K562 (cell line): ENCODE measurements around the gene MAP3K6. TPM values are rescaled to one million over a fixed set of nuclear protein-coding genes. Genes with fewer than 3 reads are reported as not detected.
"Not testable (repeated sequence)": the region's sequence is repeated elsewhere in the genome, so short reads cannot be mapped to it uniquely, and the experiment has no call there.

Source experiments
- ATAC-seq: fragments of 200-7000 bp; cut with Tn5 transposase; 3 replicates; pipeline ENCODE4 v1.9.1; 2020; ENCODE audit warnings: moderate library complexity
- BruUV-seq: library from RNA; stranded (reverse); fragments of 400-500 nt; replicated peaks from 2 replicates; lab custom pipeline; 2021; lab: Mats Ljungman, UMichigan
- CTCF ChIA-PET: fragments of 300-600 bp; formaldehyde crosslinking; extraction: SDS; loops from one replicate; lab custom pipeline; 2021; ENCODE audit warnings: low intra/inter-chr PET ratio; lab: Yijun Ruan, JAX
- POLR2A ChIA-PET: fragments of 300-600, 350-650 bp; sonication (Branson Sonifier 250); formaldehyde crosslinking; extraction: SDS; loops from one replicate; lab custom pipeline; 2021; ENCODE audit warnings: antibody characterized with exemption, inconsistent platforms; lab: Yijun Ruan, JAX
- DNase-seq, 4 experiments: peaks; one replicate each; pipeline versions ENCODE4 v3.0.0 to v3.0.0-alpha.2; 2011 to 2018; ENCODE audit warnings: low spot score in 3 of 4, mixed read lengths in 3 of 4; ENCODE audit errors: extremely low read depth in 1 of 4
- FAIRE-seq: peaks from 2 replicates; lab custom pipeline; 2011; peaks lifted over from hg19 to GRCh38; lab: Jason Lieb, UNC
- H2AFZ ChIP-seq: 2 replicates; pipeline ENCODE4 v1.6.0; 2011; ENCODE audit warnings: low read depth, low read length, control low read depth, inconsistent platforms
- H3K27ac ChIP-seq: fragments of 200-600 bp; 3 replicates; pipeline ENCODE4 v1.8.0; 2011; ENCODE audit warnings: low read depth, mild to moderate bottlenecking, control low read depth, inconsistent platforms, low read length, moderate library complexity, mixed read lengths; ENCODE audit errors: extremely low read depth
- H3K27me3 ChIP-seq, 2 experiments: fragments of 300-600 bp in 1 of 2; 2 replicates in 1 of 2; 3 replicates in 1 of 2; pipeline versions ENCODE4 v1.6.0 to v1.8.0; 2011; ENCODE audit warnings: inconsistent platforms in 2 of 2, low read length in 2 of 2, mild to moderate bottlenecking in 1 of 2, mixed read lengths in 1 of 2, moderate library complexity in 1 of 2; ENCODE audit not compliant: control insufficient read depth in 2 of 2, insufficient read depth in 2 of 2
- H3K36me3 ChIP-seq: fragments of 300-600 bp; 3 replicates; pipeline ENCODE4 v1.8.0; 2011; ENCODE audit warnings: mild to moderate bottlenecking, low read length, inconsistent platforms; ENCODE audit not compliant: control insufficient read depth, insufficient read depth
- H3K4me1 ChIP-seq, 2 experiments: fragments of 200-600 bp in 1 of 2; replicated peaks in 1 of 2; 2 replicates in 1 of 2; 3 replicates in 1 of 2; pipeline versions ENCODE4 v1.5.1 to v1.8.0; 2011; ENCODE audit warnings: inconsistent platforms in 2 of 2, low read length in 2 of 2, mild to moderate bottlenecking in 1 of 2, mixed read lengths in 1 of 2, moderate library complexity in 1 of 2; ENCODE audit not compliant: control insufficient read depth in 2 of 2, insufficient read depth in 2 of 2
- H3K4me2 ChIP-seq: 2 replicates; pipeline ENCODE4 v1.6.1; 2011; ENCODE audit warnings: low read length, control low read depth, inconsistent platforms, mixed read lengths; ENCODE audit not compliant: insufficient read depth
- H3K4me3 ChIP-seq: fragments of 200-600 bp; sonication (generic), shearing (Covaris generic); 2 replicates; pipeline ENCODE4 v1.5.1; 2016; ENCODE audit warnings: control low read depth, inconsistent platforms
- H3K79me2 ChIP-seq: fragments of 200-600 bp; 3 replicates; pipeline ENCODE4 v1.8.0; 2011; ENCODE audit warnings: low read length, inconsistent platforms; ENCODE audit not compliant: control insufficient read depth, insufficient read depth
- H3K9ac ChIP-seq, 2 experiments: 2 replicates each; pipeline versions ENCODE4 v1.6.0 to v1.6.1; 2011; ENCODE audit warnings: low read depth in 2 of 2, low read length in 2 of 2, control low read depth in 1 of 2, inconsistent platforms in 1 of 2, mild to moderate bottlenecking in 1 of 2, mixed read lengths in 1 of 2; ENCODE audit not compliant: insufficient read depth in 1 of 2
- H3K9me1 ChIP-seq: one replicate; pipeline ENCODE4 v1.6.0; 2011; ENCODE audit warnings: inconsistent platforms, mild to moderate bottlenecking, low read length, moderate library complexity; ENCODE audit not compliant: control insufficient read depth, insufficient read depth
- H3K9me3 ChIP-seq: replicated peaks from 2 replicates; pipeline ENCODE4 v1.5.1; 2011; ENCODE audit warnings: low read depth, low read length, inconsistent platforms; ENCODE audit not compliant: control insufficient read depth, insufficient read depth
- H4K20me1 ChIP-seq: replicated peaks from 2 replicates; pipeline ENCODE4 v1.6.1; 2011; ENCODE audit warnings: low read length, inconsistent platforms, mixed read lengths; ENCODE audit not compliant: control insufficient read depth, insufficient read depth
- CC2D1A ChIP-seq: fragments of 450-650 bp; IDR thresholded peaks from 2 replicates; pipeline ENCODE4 v1.6.1; 2017; ENCODE audit warnings: mild to moderate bottlenecking
- CGGBP1 ChIP-seq: fragments of 250-450 bp; sonication (Bioruptor Pico); IDR thresholded peaks from 2 replicates; pipeline ENCODE4 v1.9.0; 2021; ENCODE audit warnings: mild to moderate bottlenecking
- DMBX1 ChIP-seq: fragments of 250-450 bp; sonication (Bioruptor Pico); IDR thresholded peaks from 2 replicates; pipeline ENCODE4 v1.8.0; 2022; ENCODE audit warnings: inconsistent platforms, mild to moderate bottlenecking, moderate library complexity, borderline replicate concordance
- OTX1 ChIP-seq: fragments of 450-650 bp; formaldehyde crosslinking; IDR thresholded peaks from 2 replicates; pipeline ENCODE4 v1.4.0; 2022; ENCODE audit warnings: mild to moderate bottlenecking
- POLR2AphosphoS5 ChIP-seq: IDR thresholded peaks from 2 replicates; pipeline ENCODE4 v1.6.1; 2011; ENCODE audit warnings: mild to moderate bottlenecking, low read depth, low read length, moderate library complexity; ENCODE audit not compliant: control insufficient read depth, insufficient read depth
- RHOXF2B ChIP-seq: fragments of 250-450 bp; sonication (Bioruptor Pico); conservative IDR thresholded peaks from 2 replicates; pipeline ENCODE4 v1.5.1; 2021
- USF1 ChIP-seq: sonication (generic); formaldehyde crosslinking; IDR thresholded peaks from 2 replicates; pipeline ENCODE4 v1.9.0; 2022; ENCODE audit warnings: mild to moderate bottlenecking, missing genetic modification reagents
- ZC3H4 ChIP-seq: sonication (generic); formaldehyde crosslinking; IDR thresholded peaks from 2 replicates; pipeline ENCODE4 v1.9.0; 2021; ENCODE audit warnings: missing genetic modification reagents, borderline replicate concordance
- ZNF639 ChIP-seq, 2 experiments: fragments of 200-800 bp in 1 of 2; sonication (Bioruptor generic) in 1 of 2; sonication (generic) in 1 of 2; formaldehyde crosslinking in 1 of 2; IDR thresholded peaks in 1 of 2; conservative IDR thresholded peaks in 1 of 2; 2 replicates each; pipeline versions ENCODE4 v1.5.0 to v1.6.1; 2016 to 2020; ENCODE audit warnings: missing compliant biosample characterization in 1 of 2, missing genetic modification characterization in 1 of 2, missing genetic modification reagents in 1 of 2
- WGBS: fragments of 100-300 bp; shearing (Covaris generic); methylation state at CpG from one replicate; pipeline ENCODE4 v1.1.6; 2016; ENCODE audit warnings: low coverage, mixed read lengths; ENCODE audit not compliant: insufficient coverage; ENCODE audit errors: missing lambda C conversion rate; 5-methylcytosine and 5-hydroxymethylcytosine counted together
- in situ Hi-C: fragments of 300-500 bp; cut with MboI; formaldehyde crosslinking; loops from 4 replicates; pipeline ENCODE4 v1.15.0; 2018; ENCODE audit warnings: inconsistent platforms, mixed read lengths
- intact Hi-C: fragments of 100-400 bp; cut with micrococcal nuclease; formaldehyde crosslinking; loops from 2 replicates; pipeline ENCODE4 v1.14.2; 2022
- polyA plus RNA-seq, 8 experiments: library from polyadenylated mRNA; depleted of rRNA in 4 of 8; stranded (reverse) in 5 of 8; unstranded in 3 of 8; fragments of >200 nt; fragmentation: Nextera tagmentation in 2 of 8; fragmentation: Illumina TruSeq in 1 of 8; extraction: Ambion mirVana in 2 of 8; extraction: Trizol in 1 of 8; gene quantifications; 2 replicates each; pipeline versions ENCODE4 v1.2.1 to v1.2.3, GENCODE V29; 2011 to 2014; ENCODE audit warnings: inconsistent platforms in 1 of 8, missing spikeins in 1 of 8
- total RNA-seq, 7 experiments: library from RNA; depleted of rRNA in 6 of 7; stranded (reverse); fragments of >200 nt in 6 of 7; fragmentation: Illumina TruSeq in 2 of 7; extraction: Trizol in 2 of 7; gene quantifications; 2 replicates each; pipeline versions ENCODE4 v1.2.1 to v1.2.3, GENCODE V29; 2011 to 2021; ENCODE audit warnings: low replicate concordance in 1 of 7

Gene MAP3K6
- total and polyA plus RNA-seq, 9 of the 15 experiments (the other 6 are each of a cell fraction or from before 2014, with no cell fraction given), result 0.99 to 21.9 (median 7.0) TPM

GRCh38 chr1:27406791-27407190 lies 40.0 kb upstream of the MAP3K6 start:
- H3K9me3 ChIP-seq, intact Hi-C loops, H2AFZ ChIP-seq, H3K4me3 ChIP-seq, DNase-seq, ATAC-seq, H3K4me2 ChIP-seq, H3K27me3 ChIP-seq, BruUV-seq, in situ Hi-C loops, H3K27ac ChIP-seq, H3K9ac ChIP-seq, H3K79me2 ChIP-seq, FAIRE-seq, H3K9me1 ChIP-seq, CTCF ChIA-PET, H4K20me1 ChIP-seq: not testable (repeated sequence)
- peaks cover 0 to 12% of the 10 kb centered on the region in 2 experiments; a peak in 2 of 5 replicates for H3K4me1 ChIP-seq
- peaks cover 66% of the 10 kb centered on the region for H3K36me3 ChIP-seq
- TF ChIP-seq POLR2AphosphoS5, result 0 out of 2 replicates have a peak, but pooled peaks have one; percentile 1
- 73% methylated on average over 2 of the region's 2 CpGs for WGBS
- POLR2A ChIA-PET, result interaction anchor here (0.5 to 1.1 kb wide), 2 partner anchors 10 to 1705 kb away, joined by 3 read pairs; no protein-coding TSS in a partner anchor

GRCh38 chr1:27406362-27406680 lies 39.6 kb upstream of the MAP3K6 start:
- DNase-seq (no peak), FAIRE-seq (no peak), ATAC-seq (no peak)
- H3K27ac ChIP-seq, result no peak overlapping the region
- H3K9me3 ChIP-seq, result no peaks in the 10 kb centered on the region
- no TSS peak for BruUV-seq
- H3K9ac ChIP-seq, result peak overlapping the region in 1 of 2 experiments; percentile 53; a peak in 1 of 4 replicates
- ChIA-PET CTCF (no interaction called here), POLR2A (interaction anchor here (0.5 kb wide), 1 partner anchor 1706 kb away, joined by 3 read pairs; no protein-coding TSS in a partner anchor)
- in situ Hi-C loops (no loop called here), intact Hi-C loops (no loop called here)
- no peaks in the 10 kb centered on the region for H3K9me1 ChIP-seq
- no peak overlapping the region for H2AFZ ChIP-seq
- 91% methylated on average over 4 of the region's 4 CpGs for WGBS
- H3K27me3 ChIP-seq, result no peaks in the 10 kb centered on the region
- H3K79me2 ChIP-seq, result no peaks in the 10 kb centered on the region
- peaks cover 0 to 12% of the 10 kb centered on the region in 2 experiments; a peak in 2 of 5 replicates for H3K4me1 ChIP-seq
- no peaks in the 10 kb centered on the region for H4K20me1 ChIP-seq
- no peak overlapping the region for H3K4me2 ChIP-seq
- H3K36me3 ChIP-seq, result peaks cover 63% of the 10 kb centered on the region
- no peak overlapping the region for H3K4me3 ChIP-seq
- TF ChIP-seq ZNF639 (CRISPR knock-in tag; conservative IDR thresholded peaks at IDR 0.05 in 1 of 2, IDR thresholded peaks at IDR 0.05 in 1 of 2) (no peak), ZC3H4 (no peak), OTX1 (CRISPR knock-in tag) (no peak), USF1 (CRISPR knock-in tag) (no peak), CGGBP1 (CRISPR knock-in tag) (no peak), RHOXF2B (no peak), DMBX1 (CRISPR knock-in tag) (no peak), CC2D1A (no peak)
